H9 (cell line): ENCODE data around the gene COG6. TPM values are rescaled to one million over a fixed set of nuclear protein-coding genes. Genes with fewer than 3 reads are reported as not detected.

Experiments
- DNase-seq: peaks from one replicate; pipeline ENCODE4 v3.0.0-alpha.2; 2017
- H2AFZ ChIP-seq: one replicate; pipeline ENCODE4 v1.6.1; 2013; ENCODE audit warnings: mild to moderate bottlenecking, low read length, control low read depth, moderate library complexity
- H2AK5ac ChIP-seq: 2 replicates; pipeline ENCODE4 v1.6.1; 2013; ENCODE audit warnings: low read length, control low read depth, mixed read lengths; ENCODE audit not compliant: insufficient read length
- H2BK120ac ChIP-seq: one replicate; pipeline ENCODE4 v1.6.1; 2013; ENCODE audit warnings: low read depth, mild to moderate bottlenecking, low read length, control low read depth, inconsistent platforms; ENCODE audit not compliant: poor library complexity, severe bottlenecking
- H2BK12ac ChIP-seq: 2 replicates; pipeline ENCODE4 v1.6.1; 2013; ENCODE audit warnings: low read length, control low read depth, mixed read lengths, low read depth; ENCODE audit not compliant: insufficient read length
- H2BK15ac ChIP-seq: 2 replicates; pipeline ENCODE4 v1.6.1; 2013; ENCODE audit warnings: low read depth, low read length, control low read depth
- H2BK20ac ChIP-seq: one replicate; pipeline ENCODE4 v1.6.1; 2013; ENCODE audit warnings: low read depth, mild to moderate bottlenecking, low read length, control low read depth, inconsistent platforms; ENCODE audit not compliant: poor library complexity, severe bottlenecking
- H2BK5ac ChIP-seq: 2 replicates; pipeline ENCODE4 v1.6.1; 2013; ENCODE audit warnings: low read length, control low read depth, mixed read lengths; ENCODE audit not compliant: insufficient read length
- H3K14ac ChIP-seq: 2 replicates; pipeline ENCODE4 v1.6.1; 2013; ENCODE audit warnings: low read length, control low read depth; ENCODE audit not compliant: insufficient read depth
- H3K18ac ChIP-seq: 2 replicates; pipeline ENCODE4 v1.6.1; 2013; ENCODE audit warnings: low read depth, mild to moderate bottlenecking, mixed read lengths, low read length, control low read depth; ENCODE audit not compliant: insufficient read length
- H3K23ac ChIP-seq: 2 replicates; pipeline ENCODE4 v1.6.1; 2013; ENCODE audit warnings: low read length, control low read depth, mixed read lengths, low read depth; ENCODE audit not compliant: insufficient read length
- H3K23me2 ChIP-seq: 2 replicates; pipeline ENCODE4 v1.6.1; 2013; ENCODE audit warnings: low read depth, mild to moderate bottlenecking, mixed read lengths, low read length, control low read depth; ENCODE audit not compliant: insufficient read length, poor library complexity, severe bottlenecking
- H3K27ac ChIP-seq: 2 replicates; pipeline ENCODE4 v1.5.1; 2013; ENCODE audit warnings: low read length, control low read depth, mixed read lengths, low read depth; ENCODE audit not compliant: insufficient read length
- H3K27me3 ChIP-seq: 2 replicates; pipeline ENCODE4 v1.6.1; 2013; ENCODE audit warnings: low read length, control low read depth, inconsistent platforms; ENCODE audit not compliant: insufficient read depth
- H3K4ac ChIP-seq: 2 replicates; pipeline ENCODE4 v1.6.1; 2013; ENCODE audit warnings: low read depth, mild to moderate bottlenecking, control low read depth, inconsistent platforms, low read length, moderate library complexity
- H3K4me1 ChIP-seq: 2 replicates; pipeline ENCODE4 v1.6.1; 2013; ENCODE audit warnings: low read length, control low read depth, inconsistent platforms; ENCODE audit not compliant: insufficient read depth
- H3K4me2 ChIP-seq: 2 replicates; pipeline ENCODE4 v1.6.1; 2013; ENCODE audit warnings: low read length, control low read depth, mixed read lengths; ENCODE audit not compliant: insufficient read length, insufficient read depth
- H3K56ac ChIP-seq: 2 replicates; pipeline ENCODE4 v1.6.1; 2013; ENCODE audit warnings: low read depth, mild to moderate bottlenecking, mixed read lengths, low read length, control low read depth; ENCODE audit not compliant: insufficient read length
- H3K79me1 ChIP-seq: 2 replicates; pipeline ENCODE4 v1.6.1; 2013; ENCODE audit warnings: low read depth, mild to moderate bottlenecking, moderate library complexity, low read length, control low read depth, inconsistent platforms; ENCODE audit not compliant: insufficient read depth, poor library complexity, severe bottlenecking
- H3K79me2 ChIP-seq: 2 replicates; pipeline ENCODE4 v1.6.1; 2013; ENCODE audit warnings: low read length, control low read depth, inconsistent platforms; ENCODE audit not compliant: insufficient read depth
- H3K9ac ChIP-seq: 2 replicates; pipeline ENCODE4 v1.6.1; 2013; ENCODE audit warnings: low read length, control low read depth, mixed read lengths; ENCODE audit not compliant: insufficient read length; ENCODE audit errors: extremely low read depth
- H3K9me3 ChIP-seq: one replicate; pipeline ENCODE4 v1.6.1; 2013; ENCODE audit warnings: low read depth, low read length, inconsistent platforms; ENCODE audit not compliant: control insufficient read depth
- H3T11ph ChIP-seq: one replicate; pipeline ENCODE4 v1.6.1; 2013; ENCODE audit warnings: mild to moderate bottlenecking, low read length, control low read depth, inconsistent platforms
- H4K20me1 ChIP-seq: one replicate; pipeline ENCODE4 v1.6.1; 2013; ENCODE audit not compliant: control insufficient read depth, insufficient read length, insufficient read depth
- H4K5ac ChIP-seq: 2 replicates; pipeline ENCODE4 v1.6.1; 2013; ENCODE audit warnings: low read depth, mild to moderate bottlenecking, mixed read lengths, low read length, control low read depth; ENCODE audit not compliant: insufficient read length
- H4K8ac ChIP-seq: replicated peaks from 2 replicates; pipeline ENCODE4 v1.6.1; 2013; ENCODE audit warnings: low read length, control low read depth, mixed read lengths, low read depth; ENCODE audit not compliant: insufficient read length
- H4K91ac ChIP-seq: 2 replicates; pipeline ENCODE4 v1.6.1; 2013; ENCODE audit warnings: low read depth, mild to moderate bottlenecking, moderate library complexity, mixed read lengths, low read length, control low read depth; ENCODE audit not compliant: insufficient read length
- H3K27ac Mint-ChIP-seq, 3 experiments: 2 replicates in 2 of 3; 3 replicates in 1 of 3; pipeline ENCODE4 v1.8.0; 2020 to 2021; ENCODE audit warnings: mixed read lengths in 3 of 3, mild to moderate bottlenecking in 1 of 3, moderate library complexity in 1 of 3
- H3K27me3 Mint-ChIP-seq: 2 replicates; pipeline ENCODE4 v1.8.0; 2021; ENCODE audit warnings: low read depth, mild to moderate bottlenecking, moderate library complexity, mixed read lengths
- H3K36me3 Mint-ChIP-seq, 3 experiments: 2 replicates in 2 of 3; 3 replicates in 1 of 3; pipeline ENCODE4 v1.8.0; 2020 to 2021; ENCODE audit warnings: low read depth in 3 of 3, mixed read lengths in 3 of 3; ENCODE audit not compliant: insufficient read depth in 1 of 3
- H3K4me1 Mint-ChIP-seq, 2 experiments: 2 replicates each; pipeline ENCODE4 v1.8.0; 2020; ENCODE audit warnings: mixed read lengths in 2 of 2
- H3K4me3 Mint-ChIP-seq, 2 experiments: 2 replicates in 1 of 2; 3 replicates in 1 of 2; pipeline ENCODE4 v1.8.0; 2020 to 2021; ENCODE audit warnings: mild to moderate bottlenecking in 2 of 2, mixed read lengths in 2 of 2, moderate library complexity in 1 of 2
- H3K9me3 Mint-ChIP-seq, 2 experiments: 2 replicates in 1 of 2; 3 replicates in 1 of 2; pipeline ENCODE4 v1.8.0; 2020; ENCODE audit warnings: mild to moderate bottlenecking in 2 of 2, mixed read lengths in 2 of 2, moderate library complexity in 1 of 2
- WGBS: extraction: QIAGEN DNeasy Blood & Tissue Kit; methylation state at CpG from one replicate; pipeline ENCODE4 v1.1.7; 2013; ENCODE audit warnings: missing lambda C conversion rate, low lambda C conversion rate, mixed read lengths; ENCODE audit not compliant: insufficient read length; ENCODE audit errors: extremely low coverage; 5-methylcytosine and 5-hydroxymethylcytosine counted together
- long read RNA-seq: library from polyadenylated mRNA; unstranded; transcript quantifications from one replicate; pipeline ENCODE4 v2.0.0, GENCODE V29; 2020
- total RNA-seq: library from RNA; stranded (reverse); gene quantifications from 2 replicates; pipeline ENCODE4 v1.2.1, GENCODE V29; 2021
- TF ChIP-seq, protein P1 (sequence below): fragments of 200-600 bp; sonication (generic); conservative IDR thresholded peaks from 3 replicates; pipeline ENCODE4 v1.8.0; 2021; ENCODE audit warnings: antibody characterized with exemption, mild to moderate bottlenecking

Gene COG6
- total RNA-seq = 17.0 and 23.7 TPM in 2 replicates
- long read RNA-seq, transcript COG6-204 (19 exons, 3,563 nt) = major isoform, 59 of 70 reads
- long read RNA-seq, partial matches to known transcripts = 1 of 70 reads
- long read RNA-seq, other reads (novel, unspliced or antisense) = 9 of 70 reads

DNA sequence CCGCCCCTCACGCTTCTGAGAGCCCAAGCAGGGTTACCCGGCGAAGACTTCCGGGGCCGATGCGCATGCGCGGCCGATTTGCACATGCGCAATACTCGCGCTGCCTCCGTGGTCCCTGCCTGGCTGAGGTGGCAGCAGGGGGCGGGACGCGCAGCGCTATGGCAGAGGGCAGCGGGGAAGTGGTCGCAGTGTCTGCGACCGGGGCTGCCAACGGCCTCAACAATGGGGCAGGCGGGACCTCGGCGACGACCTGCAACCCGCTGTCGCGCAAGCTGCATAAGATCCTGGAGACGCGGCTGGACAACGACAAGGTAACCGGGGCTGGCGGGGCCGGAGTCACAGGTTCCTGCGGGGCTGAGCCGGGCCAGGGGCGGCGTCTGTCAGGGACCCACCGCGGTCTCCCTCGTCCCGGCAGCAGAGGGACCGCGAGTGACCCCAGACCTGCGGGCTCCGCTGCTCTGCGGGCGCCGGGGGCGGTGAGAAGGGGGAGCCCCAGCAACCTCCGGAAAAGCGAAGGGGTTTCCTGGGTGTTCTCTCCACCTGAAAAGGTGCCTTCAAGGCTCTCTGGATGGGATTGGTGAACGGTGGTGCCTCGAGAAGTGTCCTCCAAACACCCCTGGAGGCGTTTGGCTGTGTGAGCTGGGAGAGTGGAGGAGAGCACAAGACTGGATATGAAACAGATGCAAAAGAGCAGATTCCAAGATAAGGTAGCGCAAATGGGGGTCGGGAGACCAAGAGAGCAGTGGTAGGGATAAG is at the start of gene COG6:
Gene COG6, plus strand, starts transcription at position 94 of the 756 bp plus-strand sequence. Its CDS starts 65 bp downstream, at position 159.
- Histone ChIP-seq H4K20me1 (no peaks in the 10 kb centered on the region), H3K27ac (no peak within 1 kb of the TSS)

More for the DNA sequence above, at the start of gene COG6:
- H3K18ac ChIP-seq = no peak within 1 kb of the TSS
- Mint-ChIP-seq H3K9me3 (no peaks in the 10 kb centered on the region; a peak in 1 of 5 replicates), H3K4me1 (peaks cover 10 to 13% of the 10 kb centered on the region in 2 experiments), H3K27ac (peak within 1 kb of the TSS in 2 of 3 experiments; percentile 86 to 89; a peak in 3 of 7 replicates), H3K36me3 (no peaks in the 10 kb centered on the region; a peak in 1 of 7 replicates), H3K4me3 (peak within 1 kb of the TSS; percentile 85 to 100), H3K27me3 (peaks cover 8% of the 10 kb centered on the region)
- H2BK5ac ChIP-seq = no peak within 1 kb of the TSS
- no peak within 1 kb of the TSS for H3K4ac ChIP-seq
- TF ChIP-seq, protein P1, sequence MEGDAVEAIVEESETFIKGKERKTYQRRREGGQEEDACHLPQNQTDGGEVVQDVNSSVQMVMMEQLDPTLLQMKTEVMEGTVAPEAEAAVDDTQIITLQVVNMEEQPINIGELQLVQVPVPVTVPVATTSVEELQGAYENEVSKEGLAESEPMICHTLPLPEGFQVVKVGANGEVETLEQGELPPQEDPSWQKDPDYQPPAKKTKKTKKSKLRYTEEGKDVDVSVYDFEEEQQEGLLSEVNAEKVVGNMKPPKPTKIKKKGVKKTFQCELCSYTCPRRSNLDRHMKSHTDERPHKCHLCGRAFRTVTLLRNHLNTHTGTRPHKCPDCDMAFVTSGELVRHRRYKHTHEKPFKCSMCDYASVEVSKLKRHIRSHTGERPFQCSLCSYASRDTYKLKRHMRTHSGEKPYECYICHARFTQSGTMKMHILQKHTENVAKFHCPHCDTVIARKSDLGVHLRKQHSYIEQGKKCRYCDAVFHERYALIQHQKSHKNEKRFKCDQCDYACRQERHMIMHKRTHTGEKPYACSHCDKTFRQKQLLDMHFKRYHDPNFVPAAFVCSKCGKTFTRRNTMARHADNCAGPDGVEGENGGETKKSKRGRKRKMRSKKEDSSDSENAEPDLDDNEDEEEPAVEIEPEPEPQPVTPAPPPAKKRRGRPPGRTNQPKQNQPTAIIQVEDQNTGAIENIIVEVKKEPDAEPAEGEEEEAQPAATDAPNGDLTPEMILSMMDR = peak; percentile 9; the same call in 1 of the 3 replicates
- no peaks in the 10 kb centered on the region for H3K79me1 ChIP-seq
- H2BK15ac ChIP-seq = no peak within 1 kb of the TSS
- peak; percentile 95 for DNase-seq
- H3K4me2 ChIP-seq = peak within 1 kb of the TSS; percentile 90
- no peaks in the 10 kb centered on the region for H3K27me3 ChIP-seq
- no peak within 1 kb of the TSS for H2BK120ac ChIP-seq
- H3K14ac ChIP-seq = no peak within 1 kb of the TSS
- H4K8ac ChIP-seq = no peak within 1 kb of the TSS
- H3K79me2 ChIP-seq = no peaks in the 10 kb centered on the region
- WGBS = no CpG with 5 or more reads among the region's 59 CpGs
- H2BK12ac ChIP-seq = no peak within 1 kb of the TSS
- no peak within 1 kb of the TSS for H4K5ac ChIP-seq
- peaks cover 5% of the 10 kb centered on the region for H3K23me2 ChIP-seq
- H3K9me3 ChIP-seq = no peaks in the 10 kb centered on the region
- H2AK5ac ChIP-seq = no peak within 1 kb of the TSS
- H3K56ac ChIP-seq = no peak within 1 kb of the TSS
- no peak within 1 kb of the TSS for H2BK20ac ChIP-seq
- no peak within 1 kb of the TSS for H3T11ph ChIP-seq
- H3K23ac ChIP-seq = no peak within 1 kb of the TSS
- H4K91ac ChIP-seq = no peak within 1 kb of the TSS
- H3K4me1 ChIP-seq = no peaks in the 10 kb centered on the region
- peak within 1 kb of the TSS; percentile 8 for H3K9ac ChIP-seq
- no peak within 1 kb of the TSS for H2AFZ ChIP-seq
